Measurements from ENCODE around the gene AFAP1L2. TPM values are rescaled to one million over a fixed set of nuclear protein-coding genes. Genes with fewer than 3 reads are reported as not detected.

The AFAP1L2 gene
- total RNA-seq, 1 experiment from 2014 or later: 17.6 TPM

- DNase-seq (ENCODE audit: low read depth): no peak
- in situ Hi-C loops (cut with HindIII; ENCODE audit: low pct_unique_long_range_greater_than_20kb, low sequenced_read_pairs): no loop called here
These were observed 130.4 kb downstream of the AFAP1L2 start for GRCh38 chr10:114273910-114274309.

DNA sequence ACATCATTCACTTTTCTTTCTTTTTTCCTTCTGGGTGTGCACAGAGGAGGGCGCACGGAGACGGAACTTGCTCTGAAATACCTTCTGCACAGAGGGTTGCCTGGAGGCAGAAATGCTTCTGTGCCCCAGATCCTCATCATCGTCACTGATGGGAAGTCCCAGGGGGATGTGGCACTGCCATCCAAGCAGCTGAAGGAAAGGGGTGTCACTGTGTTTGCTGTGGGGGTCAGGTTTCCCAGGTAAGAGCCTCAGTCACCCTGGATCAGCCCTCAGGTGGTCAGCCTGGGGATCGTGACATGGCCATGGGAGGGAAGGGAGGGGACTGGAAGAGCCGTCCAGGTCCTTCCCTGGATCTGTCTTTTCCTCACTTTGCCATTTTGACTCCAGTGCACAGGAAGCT lies 131.6 kb downstream of the AFAP1L2 start:
- no peak for DNase-seq (ENCODE audit: low read depth)
- in situ Hi-C loops (cut with HindIII; ENCODE audit: low pct_unique_long_range_greater_than_20kb, low sequenced_read_pairs): no loop called here

DNA sequence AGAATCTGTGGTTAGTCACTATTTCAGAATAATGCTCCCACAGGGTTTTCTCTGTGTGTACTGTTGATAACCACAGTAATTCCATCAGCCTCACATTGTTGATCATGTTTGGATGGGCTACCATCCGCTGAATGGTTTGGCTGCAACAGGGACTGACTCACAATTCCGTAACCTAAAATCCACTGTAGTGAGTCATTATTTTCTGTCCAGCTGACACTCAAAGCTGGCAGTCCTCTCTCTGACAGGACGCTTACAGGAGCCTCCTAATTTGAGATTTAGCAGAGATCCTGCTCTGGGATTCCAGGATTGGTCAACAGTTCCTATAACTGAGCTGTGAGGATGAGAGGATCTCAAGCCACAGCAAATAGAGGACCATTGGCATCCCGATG lies 132.5 kb downstream of the AFAP1L2 start:
- in situ Hi-C loops (cut with HindIII; ENCODE audit: low pct_unique_long_range_greater_than_20kb, low sequenced_read_pairs): no loop called here
- peak; percentile 50 for DNase-seq (ENCODE audit: low read depth)

- in situ Hi-C loops (cut with HindIII; ENCODE audit: low pct_unique_long_range_greater_than_20kb, low sequenced_read_pairs): no loop called here
These were observed 133.1 kb downstream of the AFAP1L2 start for GRCh38 chr10:114271075-114271778.

GRCh38 chr10:114266521-114266920 lies 137.8 kb downstream of the AFAP1L2 start:
- no peak for DNase-seq (ENCODE audit: low read depth)
- in situ Hi-C loops (cut with HindIII; ENCODE audit: low pct_unique_long_range_greater_than_20kb, low sequenced_read_pairs): no loop called here

More at GRCh38 chr10:114271075-114271778, 133.1 kb downstream of the AFAP1L2 start:
- DNase-seq (ENCODE audit: low read depth): peak; percentile 41

- DNase-seq (ENCODE audit: low read depth): no peak
- in situ Hi-C loops (cut with HindIII; ENCODE audit: low pct_unique_long_range_greater_than_20kb, low sequenced_read_pairs): no loop called here
These were observed 138.8 kb downstream of the AFAP1L2 start for GRCh38 chr10:114265392-114266053.

DNA sequence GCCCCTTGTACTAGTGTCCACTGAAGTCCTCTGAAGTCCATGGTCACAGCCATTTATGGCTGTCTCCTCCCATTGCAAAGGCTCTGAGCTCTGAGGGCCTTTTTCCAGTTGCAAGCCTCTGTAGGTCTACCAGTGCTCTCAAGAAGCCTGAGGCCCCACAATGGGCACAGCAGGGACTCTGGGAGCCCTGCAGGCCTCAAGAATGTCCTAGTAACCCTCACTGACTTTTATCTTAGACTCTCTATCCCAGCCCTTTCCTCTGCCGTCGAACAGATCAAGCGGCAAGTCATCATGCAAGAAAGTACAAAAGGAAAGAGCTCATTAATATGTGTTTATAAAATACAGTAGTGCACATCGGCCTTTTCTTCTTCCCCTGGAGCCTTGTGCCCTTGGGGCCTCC lies 141.8 kb downstream of the AFAP1L2 start:
- no peak for DNase-seq (ENCODE audit: low read depth)
- in situ Hi-C loops (cut with HindIII; ENCODE audit: low pct_unique_long_range_greater_than_20kb, low sequenced_read_pairs): no loop called here

GRCh38 chr10:114261076-114261475 lies 143.2 kb downstream of the AFAP1L2 start:
- in situ Hi-C loops (cut with HindIII; ENCODE audit: low pct_unique_long_range_greater_than_20kb, low sequenced_read_pairs): no loop called here
- DNase-seq (ENCODE audit: low read depth): peak; percentile 18

GRCh38 chr10:114260366-114260765 lies 143.9 kb downstream of the AFAP1L2 start:
- DNase-seq (ENCODE audit: low read depth): no peak
- in situ Hi-C loops (cut with HindIII; ENCODE audit: low pct_unique_long_range_greater_than_20kb, low sequenced_read_pairs): no loop called here

DNA sequence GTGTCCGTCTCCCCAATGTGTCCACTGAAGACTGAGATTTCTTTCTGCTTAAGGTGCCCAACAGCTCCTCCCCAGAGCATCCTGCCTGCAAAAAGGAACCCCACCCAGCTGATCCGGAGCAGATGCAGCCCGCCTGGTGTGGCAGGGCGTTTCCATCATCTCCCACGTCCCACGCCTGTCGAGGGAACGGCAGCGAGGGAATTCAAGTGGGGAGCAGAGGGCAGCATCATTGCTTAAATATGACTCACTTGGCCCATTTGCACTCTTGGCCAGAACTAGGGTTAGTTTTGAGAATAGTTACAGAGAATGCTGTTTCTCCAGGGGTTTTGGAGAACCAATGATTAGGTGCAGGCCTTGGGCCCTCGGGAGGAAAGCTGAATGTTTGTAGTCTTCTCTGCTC lies 144.5 kb downstream of the AFAP1L2 start:
- in situ Hi-C loops (cut with HindIII; ENCODE audit: low pct_unique_long_range_greater_than_20kb, low sequenced_read_pairs): no loop called here
- no peak for DNase-seq (ENCODE audit: low read depth)

DNA sequence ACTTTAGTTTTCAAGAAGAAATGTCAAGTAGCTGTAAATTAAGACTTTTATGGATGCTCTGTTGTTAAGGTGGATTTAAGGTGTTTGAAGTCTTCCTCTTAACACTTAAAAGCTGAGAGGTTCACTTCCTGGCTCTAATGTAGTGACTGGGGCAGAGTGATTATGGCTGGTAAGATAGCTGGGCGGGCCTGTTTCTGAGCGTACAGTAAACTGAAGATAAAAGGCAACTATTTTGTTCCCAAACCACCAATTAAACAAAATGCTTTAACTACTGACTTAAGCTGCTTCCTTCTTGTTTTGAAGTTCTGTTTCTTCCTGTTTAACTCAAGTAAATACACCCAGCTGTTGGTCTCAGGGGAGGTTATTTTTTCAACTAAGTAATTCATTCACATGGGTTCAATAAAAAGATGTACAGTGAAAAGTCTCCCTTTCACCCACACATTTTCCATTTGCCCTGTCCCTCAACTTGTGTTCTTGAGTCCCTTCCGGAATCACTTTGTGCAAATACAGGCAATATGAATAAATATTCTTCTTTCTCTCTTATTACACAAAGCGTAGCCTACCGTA lies 145.9 kb downstream of the AFAP1L2 start:
- in situ Hi-C loops (cut with HindIII; ENCODE audit: low pct_unique_long_range_greater_than_20kb, low sequenced_read_pairs): no loop called here
- no peak for DNase-seq (ENCODE audit: low read depth)

DNA sequence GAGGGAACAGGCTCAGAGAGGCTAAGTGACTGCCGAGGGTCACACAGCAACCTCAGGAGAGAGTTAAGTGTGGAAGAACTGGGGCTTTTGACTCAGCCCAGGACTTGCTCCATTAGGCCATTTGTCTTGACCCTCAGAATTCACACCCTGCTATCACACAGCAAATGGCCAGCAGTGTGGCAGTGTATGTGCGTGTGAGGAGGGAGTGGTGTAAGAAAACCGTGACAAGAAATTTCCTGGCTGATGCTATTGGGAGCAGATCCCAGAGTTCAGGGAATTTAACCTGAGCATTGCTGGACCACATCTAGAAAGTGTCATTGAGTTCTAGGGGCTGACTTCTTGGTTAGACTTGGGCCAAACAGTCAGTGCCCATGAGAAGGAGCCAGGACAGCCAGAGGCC lies 146.8 kb downstream of the AFAP1L2 start:
- in situ Hi-C loops (cut with HindIII; ENCODE audit: low pct_unique_long_range_greater_than_20kb, low sequenced_read_pairs): no loop called here
- DNase-seq (ENCODE audit: low read depth): no peak

DNA sequence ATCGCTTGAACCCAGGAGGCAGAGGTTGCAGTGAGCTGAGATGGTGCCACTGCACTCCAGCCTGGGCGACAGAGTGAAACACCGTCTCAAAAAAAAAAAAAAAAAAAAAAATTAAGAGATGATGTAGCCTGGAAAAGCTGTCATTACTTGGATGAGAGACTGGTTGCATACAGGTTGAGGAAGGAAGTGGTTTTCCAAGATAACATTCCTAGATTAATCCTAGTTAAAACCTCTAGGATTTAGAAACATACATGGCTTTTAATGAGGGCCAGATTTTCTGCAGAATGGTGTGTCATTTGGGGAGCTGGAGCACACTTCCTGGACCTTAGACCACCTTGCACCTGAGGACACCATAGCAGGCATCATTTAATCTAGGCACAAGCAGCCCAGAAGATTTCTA lies 147.5 kb downstream of the AFAP1L2 start:
- in situ Hi-C loops (cut with HindIII; ENCODE audit: low pct_unique_long_range_greater_than_20kb, low sequenced_read_pairs): no loop called here
- no peak for DNase-seq (ENCODE audit: low read depth)

- DNase-seq (ENCODE audit: low read depth): no peak
- in situ Hi-C loops (cut with HindIII; ENCODE audit: low pct_unique_long_range_greater_than_20kb, low sequenced_read_pairs): no loop called here
These were observed 148.1 kb downstream of the AFAP1L2 start for GRCh38 chr10:114256008-114256765.

DNA sequence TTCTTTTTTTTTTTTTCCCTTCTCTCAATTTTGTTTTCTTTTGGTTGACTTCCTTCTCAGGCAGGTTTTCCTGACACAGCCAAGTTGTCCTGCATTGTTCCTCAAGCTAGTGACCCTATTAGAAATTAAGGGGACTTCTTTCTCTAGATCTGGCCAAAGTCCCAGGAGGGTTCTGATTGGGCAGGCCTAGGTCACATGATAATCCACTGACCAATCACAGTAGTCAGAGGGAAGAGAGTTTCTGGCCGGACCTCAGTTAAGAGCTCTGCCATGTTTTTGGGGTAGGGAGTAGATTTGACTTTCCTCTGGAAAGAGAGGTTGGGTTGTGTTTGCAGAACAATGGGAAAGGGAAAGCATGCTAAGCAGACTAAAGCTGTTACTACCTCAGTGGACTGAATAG lies 149.1 kb downstream of the AFAP1L2 start:
- DNase-seq (ENCODE audit: low read depth): no peak
- in situ Hi-C loops (cut with HindIII; ENCODE audit: low pct_unique_long_range_greater_than_20kb, low sequenced_read_pairs): no loop called here

DNA sequence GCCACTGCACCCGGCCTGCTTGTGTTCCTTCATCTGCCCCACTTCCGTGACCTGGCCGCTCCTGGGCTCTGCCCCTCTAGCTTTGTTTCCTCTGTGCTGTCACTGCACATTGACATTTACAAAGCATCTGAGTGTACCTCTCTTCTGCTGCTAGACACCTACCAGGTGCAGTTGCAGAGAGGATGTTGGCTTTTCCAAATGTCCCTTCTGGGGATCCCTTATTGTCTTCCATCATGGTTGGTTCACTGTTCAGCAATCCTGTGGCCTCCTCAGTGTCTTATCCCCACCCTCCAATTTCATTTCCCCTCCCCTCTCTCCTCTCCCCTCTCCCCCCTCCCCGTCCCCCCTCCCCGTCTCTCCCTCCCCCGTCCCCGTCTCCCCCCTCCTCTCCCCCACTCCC lies 151.4 kb downstream of the AFAP1L2 start:
- in situ Hi-C loops (cut with HindIII; ENCODE audit: low pct_unique_long_range_greater_than_20kb, low sequenced_read_pairs): no loop called here
- no peak for DNase-seq (ENCODE audit: low read depth)

- in situ Hi-C loops (cut with HindIII; ENCODE audit: low pct_unique_long_range_greater_than_20kb, low sequenced_read_pairs): no loop called here
- no peak for DNase-seq (ENCODE audit: low read depth)
These were observed 152.2 kb downstream of the AFAP1L2 start for GRCh38 chr10:114252092-114252491.

DNA sequence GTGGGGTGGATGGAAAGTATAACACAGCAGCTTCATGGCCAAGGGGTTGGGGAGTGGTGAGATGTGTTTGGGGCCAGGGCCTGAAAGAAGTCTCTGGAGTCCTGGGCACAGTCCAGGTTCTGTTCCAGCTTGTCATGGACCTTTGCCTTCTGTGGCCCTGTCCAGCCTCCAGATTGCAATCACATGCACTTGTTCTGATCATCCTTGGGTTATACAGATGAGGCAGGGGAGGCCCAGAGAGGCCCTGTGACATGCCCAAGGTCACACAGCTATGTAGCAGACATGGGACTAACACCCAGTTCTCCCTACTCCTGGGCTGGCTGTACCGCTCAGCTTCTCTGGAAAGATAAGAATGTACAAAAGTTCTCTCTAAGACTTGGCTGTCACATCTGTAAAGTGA lies 153.6 kb downstream of the AFAP1L2 start:
- in situ Hi-C loops (cut with HindIII; ENCODE audit: low pct_unique_long_range_greater_than_20kb, low sequenced_read_pairs): no loop called here
- DNase-seq (ENCODE audit: low read depth): no peak

GRCh38 chr10:114250236-114250635 lies 154.1 kb downstream of the AFAP1L2 start:
- DNase-seq (ENCODE audit: low read depth): no peak
- in situ Hi-C loops (cut with HindIII; ENCODE audit: low pct_unique_long_range_greater_than_20kb, low sequenced_read_pairs): no loop called here

Measured in Caki2 (cell line).